Skeletal muscle satellite cell (primary cell): Measurements from ENCODE around the gene CHCHD3.

Source experiments
- H3K27me3 ChIP-seq: 2 replicates; pipeline ENCODE4 v1.7.0; 2013; ENCODE audit warnings: low read length; ENCODE audit not compliant: control insufficient read depth, insufficient read depth
- H3K36me3 ChIP-seq: 2 replicates; pipeline ENCODE4 v1.7.0; 2013; ENCODE audit warnings: mild to moderate bottlenecking, control low read depth, low read length; ENCODE audit not compliant: insufficient read depth
- H3K4me1 ChIP-seq: 2 replicates; pipeline ENCODE4 v1.7.0; 2013; ENCODE audit warnings: low read length; ENCODE audit not compliant: control insufficient read depth, insufficient read depth
- H3K4me2 ChIP-seq: 2 replicates; pipeline ENCODE4 v1.7.0; 2013; ENCODE audit warnings: mild to moderate bottlenecking, low read length
- H3K4me3 ChIP-seq: 2 replicates; pipeline ENCODE4 v1.7.0; 2013; ENCODE audit warnings: low read length
- H3K9ac ChIP-seq: 2 replicates; pipeline ENCODE4 v1.7.0; 2013; ENCODE audit warnings: mild to moderate bottlenecking, low read depth, low read length, moderate library complexity
- H3K9me3 ChIP-seq: replicated peaks from 2 replicates; pipeline ENCODE4 v1.7.0; 2013; ENCODE audit warnings: mild to moderate bottlenecking, control low read depth, low read length

CHCHD3 gene

GRCh38 chr7:132778761-132779160 is 303.1 kb downstream of the CHCHD3 start:
- Histone ChIP-seq H3K9me3 (no peaks in the 10 kb centered on the region), H3K4me3 (no peak overlapping the region), H3K27me3 (no peaks in the 10 kb centered on the region), H3K36me3 (no peaks in the 10 kb centered on the region), H3K4me2 (no peak overlapping the region), H3K4me1 (peaks cover 18% of the 10 kb centered on the region), H3K9ac (no peak overlapping the region)

- no peak overlapping the region for H3K4me3 ChIP-seq
- H3K36me3 ChIP-seq: no peaks in the 10 kb centered on the region
- H3K9ac ChIP-seq: no peak overlapping the region
- H3K4me2 ChIP-seq: no peak overlapping the region
- H3K4me1 ChIP-seq: peaks cover 16% of the 10 kb centered on the region
- no peaks in the 10 kb centered on the region for H3K9me3 ChIP-seq
- no peaks in the 10 kb centered on the region for H3K27me3 ChIP-seq
Observed at GRCh38 chr7:132777956-132778355, 303.9 kb downstream of the CHCHD3 start.

- Histone ChIP-seq H3K9me3 (no peaks in the 10 kb centered on the region), H3K4me3 (no peak overlapping the region), H3K36me3 (no peaks in the 10 kb centered on the region), H3K4me1 (peaks cover 12% of the 10 kb centered on the region), H3K9ac (no peak overlapping the region), H3K4me2 (no peak overlapping the region), H3K27me3 (no peaks in the 10 kb centered on the region)
Observed at GRCh38 chr7:132777414-132777813, 304.5 kb downstream of the CHCHD3 start.

- no peaks in the 10 kb centered on the region for H3K36me3 ChIP-seq
- H3K4me2 ChIP-seq: no peak overlapping the region
- H3K9me3 ChIP-seq: no peaks in the 10 kb centered on the region
- peaks cover 10% of the 10 kb centered on the region for H3K4me1 ChIP-seq
- H3K9ac ChIP-seq: no peak overlapping the region
- H3K4me3 ChIP-seq: no peak overlapping the region
- H3K27me3 ChIP-seq: no peaks in the 10 kb centered on the region
Observed at GRCh38 chr7:132776048-132776620, 305.8 kb downstream of the CHCHD3 start.

- H3K27me3 ChIP-seq: no peaks in the 10 kb centered on the region
- no peak overlapping the region for H3K9ac ChIP-seq
- no peak overlapping the region for H3K4me3 ChIP-seq
- H3K36me3 ChIP-seq: no peaks in the 10 kb centered on the region
- peaks cover 4% of the 10 kb centered on the region for H3K9me3 ChIP-seq
- H3K4me2 ChIP-seq: peak overlapping the region; percentile 23
- peaks cover 10% of the 10 kb centered on the region for H3K4me1 ChIP-seq
Observed at GRCh38 chr7:132773527-132773956, 308.3 kb downstream of the CHCHD3 start.

GRCh38 chr7:132771301-132771730 is 310.6 kb downstream of the CHCHD3 start:
- no peaks in the 10 kb centered on the region for H3K36me3 ChIP-seq
- H3K9ac ChIP-seq: no peak overlapping the region
- no peak overlapping the region for H3K4me3 ChIP-seq
- H3K4me2 ChIP-seq: no peak overlapping the region
- peaks cover 10% of the 10 kb centered on the region for H3K4me1 ChIP-seq
- peaks cover 4% of the 10 kb centered on the region for H3K9me3 ChIP-seq
- peaks cover 16% of the 10 kb centered on the region for H3K27me3 ChIP-seq

GRCh38 chr7:132770055-132770454 is 311.8 kb downstream of the CHCHD3 start:
- no peak overlapping the region for H3K4me3 ChIP-seq
- H3K9ac ChIP-seq: no peak overlapping the region
- peaks cover 24% of the 10 kb centered on the region for H3K27me3 ChIP-seq
- H3K36me3 ChIP-seq: no peaks in the 10 kb centered on the region
- H3K4me2 ChIP-seq: no peak overlapping the region
- peaks cover 4% of the 10 kb centered on the region for H3K9me3 ChIP-seq
- H3K4me1 ChIP-seq: peaks cover 10% of the 10 kb centered on the region

- H3K27me3 ChIP-seq: peaks cover 24% of the 10 kb centered on the region
- H3K4me1 ChIP-seq: peaks cover 10% of the 10 kb centered on the region
- peaks cover 4% of the 10 kb centered on the region for H3K9me3 ChIP-seq
- no peak overlapping the region for H3K4me3 ChIP-seq
- H3K4me2 ChIP-seq: no peak overlapping the region
- no peaks in the 10 kb centered on the region for H3K36me3 ChIP-seq
- H3K9ac ChIP-seq: no peak overlapping the region
Observed at GRCh38 chr7:132769280-132769679, 312.6 kb downstream of the CHCHD3 start.

- Histone ChIP-seq H3K27me3 (peaks cover 24% of the 10 kb centered on the region), H3K9ac (no peak overlapping the region), H3K4me2 (no peak overlapping the region), H3K4me1 (peaks cover 2% of the 10 kb centered on the region), H3K4me3 (no peak overlapping the region), H3K9me3 (peaks cover 4% of the 10 kb centered on the region), H3K36me3 (no peaks in the 10 kb centered on the region)
Observed at GRCh38 chr7:132768099-132768498, 313.8 kb downstream of the CHCHD3 start.

- H3K9ac ChIP-seq: no peak overlapping the region
- no peaks in the 10 kb centered on the region for H3K4me1 ChIP-seq
- no peak overlapping the region for H3K4me2 ChIP-seq
- peaks cover 24% of the 10 kb centered on the region for H3K27me3 ChIP-seq
- peaks cover 4% of the 10 kb centered on the region for H3K9me3 ChIP-seq
- no peaks in the 10 kb centered on the region for H3K36me3 ChIP-seq
- H3K4me3 ChIP-seq: no peak overlapping the region
Observed at GRCh38 chr7:132767378-132767777, 314.5 kb downstream of the CHCHD3 start.

- Histone ChIP-seq H3K27me3 (peaks cover 29% of the 10 kb centered on the region), H3K4me3 (no peak overlapping the region), H3K4me2 (no peak overlapping the region), H3K9me3 (peaks cover 4% of the 10 kb centered on the region), H3K9ac (no peak overlapping the region), H3K36me3 (no peaks in the 10 kb centered on the region), H3K4me1 (no peaks in the 10 kb centered on the region)
Observed at GRCh38 chr7:132766660-132767059, 315.2 kb downstream of the CHCHD3 start.

- no peak overlapping the region for H3K4me2 ChIP-seq
Observed at GRCh38 chr7:132765861-132766260, 316.0 kb downstream of the CHCHD3 start.

More at GRCh38 chr7:132765861-132766260, 316.0 kb downstream of the CHCHD3 start:
- peaks cover 4% of the 10 kb centered on the region for H3K9me3 ChIP-seq
- no peaks in the 10 kb centered on the region for H3K4me1 ChIP-seq
- no peak overlapping the region for H3K9ac ChIP-seq
- no peak overlapping the region for H3K4me3 ChIP-seq
- H3K36me3 ChIP-seq: no peaks in the 10 kb centered on the region
- H3K27me3 ChIP-seq: peaks cover 32% of the 10 kb centered on the region
